ENCODE data around the gene CNTRL. TPM values are rescaled to one million over a fixed set of nuclear protein-coding genes. Genes with fewer than 3 reads are reported as not detected.

CNTRL gene
- polyA plus RNA-seq, 1 of the 3 experiments (the other 2 are of a cell fraction) = 3.6 TPM

GRCh38 chr9:121199921-121200320 lies 125.2 kb downstream of the CNTRL start:
- Histone ChIP-seq H2AFZ (ENCODE audit: low read depth) (no peak overlapping the region), H3K9ac (peak overlapping the region; percentile 86; the same call in 1 of the 2 replicates), H3K79me2 (ENCODE audit: insufficient read depth) (peaks cover 67% of the 10 kb centered on the region), H3K36me3 (replicated peaks in 1 of 2; ENCODE audit: control insufficient read depth in 1 of 2, insufficient read depth in 2 of 2, low read length in 1 of 2) (no peaks in the 10 kb centered on the region), H4K20me1 (ENCODE audit: insufficient read depth) (peaks cover 60% of the 10 kb centered on the region), H3K4me1 (ENCODE audit: control insufficient read depth in 1 of 2, insufficient read depth in 2 of 2, low read depth in 1 of 2, low read length in 1 of 2) (peaks cover 18 to 39% of the 10 kb centered on the region in 2 experiments; a peak in 3 of 4 replicates), H3K4me2 (peak overlapping the region; percentile 87), H3K9me2 (no peaks in the 10 kb centered on the region), H3K4me3 (ENCODE audit: low read depth in 2 of 2, low read length in 1 of 2) (peak overlapping the region; percentile 89 to 96), H3K27ac (ENCODE audit: low read depth in 2 of 2, low read length in 1 of 2) (peak overlapping the region in 1 of 2 experiments; percentile 4; a peak in 1 of 4 replicates), H3F3A (replicated peaks; ENCODE audit: insufficient read depth) (no peaks in the 10 kb centered on the region), H3K27me3 (ENCODE audit: insufficient read depth) (no peaks in the 10 kb centered on the region), H3K9me3 (no peaks in the 10 kb centered on the region)
- WGBS (ENCODE audit: low lambda C conversion rate) = 50% methylated on average over 2 of the region's 2 CpGs
- DNase-seq = no peak
- ChIA-PET CTCF (interaction anchor here (0.7 to 4.8 kb wide), 5 partner anchors 10 to 444 kb away, joined by 3 to 25 read pairs (median 3); no protein-coding TSS in a partner anchor), POLR2A (no interaction called here)
- TF ChIP-seq REST (IDR thresholded peaks at IDR 0.05; ENCODE audit: low read depth, low read length) = no peak
- TF ChIP-seq SIN3A (IDR thresholded peaks at IDR 0.05; ENCODE audit: borderline replicate concordance, low read depth, low read length) = no peak
- TF ChIP-seq YY1 (IDR thresholded peaks at IDR 0.05; ENCODE audit: low read depth) = no peak
- TF ChIP-seq RXRA (IDR thresholded peaks at IDR 0.05; ENCODE audit: borderline replicate concordance, low read depth) = no peak

GRCh38 chr9:121200356-121200755 lies 125.6 kb downstream of the CNTRL start:
- POLR2A ChIA-PET = no interaction called here

More at GRCh38 chr9:121200356-121200755, 125.6 kb downstream of the CNTRL start:
- TF ChIP-seq TEAD4 (IDR thresholded peaks at IDR 0.05; ENCODE audit: borderline replicate concordance, insufficient read depth) (no peak), IRF3 (IDR thresholded peaks at IDR 0.05; ENCODE audit: low read depth, low read length) (no peak), EZH2phosphoT487 (IDR thresholded peaks at IDR 0.05; ENCODE audit: borderline replicate concordance, low read depth) (no peak), EP300 (IDR thresholded peaks at IDR 0.05; ENCODE audit: borderline replicate concordance in 1 of 2, low read depth in 1 of 2, low read length in 1 of 2) (no peak), RAD21 (IDR thresholded peaks at IDR 0.05; ENCODE audit: low read length) (no peak), TAF1 (IDR thresholded peaks at IDR 0.05; ENCODE audit: borderline replicate concordance, low read depth, low read length) (no peak), SIN3A (IDR thresholded peaks at IDR 0.05; ENCODE audit: borderline replicate concordance, low read depth, low read length) (no peak), USF2 (IDR thresholded peaks at IDR 0.05; ENCODE audit: borderline replicate concordance, low read depth, low read length) (no peak), CHD2 (IDR thresholded peaks at IDR 0.05; ENCODE audit: low read length, partially characterized antibody) (no peak), YY1 (IDR thresholded peaks at IDR 0.05; ENCODE audit: low read depth) (no peak), MXI1 (IDR thresholded peaks at IDR 0.05; ENCODE audit: low read depth, low read length) (no peak)
- H3K79me2 ChIP-seq (ENCODE audit: insufficient read depth) = peaks cover 63% of the 10 kb centered on the region
- CTCF ChIA-PET = interaction anchor here (0.7 to 4.8 kb wide), 4 partner anchors 9 to 444 kb away, joined by 3 to 25 read pairs (median 3); no protein-coding TSS in a partner anchor
- no peak for DNase-seq
- H3K4me2 ChIP-seq = peak overlapping the region; percentile 87
- H3F3A ChIP-seq (replicated peaks; ENCODE audit: insufficient read depth) = no peaks in the 10 kb centered on the region
- H3K4me3 ChIP-seq (ENCODE audit: low read depth in 2 of 2, low read length in 1 of 2) = peak overlapping the region; percentile 89 to 96
- peaks cover 56% of the 10 kb centered on the region for H4K20me1 ChIP-seq (ENCODE audit: insufficient read depth)
- WGBS (ENCODE audit: low lambda C conversion rate) = 18% methylated on average over 4 of the region's 4 CpGs
- H2AFZ ChIP-seq (ENCODE audit: low read depth) = no peak overlapping the region
- no peak overlapping the region for H3K27ac ChIP-seq (ENCODE audit: low read depth in 2 of 2, low read length in 1 of 2)
- H3K9me3 ChIP-seq = no peaks in the 10 kb centered on the region
- peaks cover 13 to 39% of the 10 kb centered on the region in 2 experiments; a peak in 3 of 4 replicates for H3K4me1 ChIP-seq (ENCODE audit: control insufficient read depth in 1 of 2, insufficient read depth in 2 of 2, low read depth in 1 of 2, low read length in 1 of 2)
- H3K36me3 ChIP-seq (replicated peaks in 1 of 2; ENCODE audit: control insufficient read depth in 1 of 2, insufficient read depth in 2 of 2, low read length in 1 of 2) = no peaks in the 10 kb centered on the region
- H3K9ac ChIP-seq = peak overlapping the region; percentile 86
- H3K9me2 ChIP-seq = no peaks in the 10 kb centered on the region
- no peaks in the 10 kb centered on the region for H3K27me3 ChIP-seq (ENCODE audit: insufficient read depth)
